Raji (cell line): Measurements from ENCODE around the gene SPTLC3.

Source experiments
- POLR2A ChIP-seq: IDR thresholded peaks from 2 replicates; pipeline ENCODE4 v1.6.1; 2011; ENCODE audit warnings: low read depth, low read length, control low read depth; ENCODE audit not compliant: insufficient read depth

SPTLC3 gene

GRCh38 chr20:12977328-12978125 lies 31.2 kb upstream of the SPTLC3 start:
- TF ChIP-seq POLR2A: no peak

- TF ChIP-seq POLR2A: no peak
These were observed 30.7 kb upstream of the SPTLC3 start for GRCh38 chr20:12978126-12978394.

- TF ChIP-seq POLR2A: no peak
These were observed 29.9 kb upstream of the SPTLC3 start for GRCh38 chr20:12978613-12979495.

GRCh38 chr20:12982098-12982497 lies 26.7 kb upstream of the SPTLC3 start:
- no peak for TF ChIP-seq POLR2A

GRCh38 chr20:12984069-12984765 lies 24.6 kb upstream of the SPTLC3 start:
- TF ChIP-seq POLR2A: no peak

- TF ChIP-seq POLR2A: no peak
These were observed 23.9 kb upstream of the SPTLC3 start for GRCh38 chr20:12984863-12985262.

GRCh38 chr20:12987261-12987660 lies 21.5 kb upstream of the SPTLC3 start:
- no peak for TF ChIP-seq POLR2A

- TF ChIP-seq POLR2A: no peak
These were observed 19.1 kb upstream of the SPTLC3 start for GRCh38 chr20:12989586-12990115.

- TF ChIP-seq POLR2A: no peak
These were observed 11.6 kb upstream of the SPTLC3 start for GRCh38 chr20:12997128-12997655.

GRCh38 chr20:12998046-12998445 lies 10.7 kb upstream of the SPTLC3 start:
- TF ChIP-seq POLR2A: no peak

GRCh38 chr20:12999201-12999600 lies 9.6 kb upstream of the SPTLC3 start:
- no peak for TF ChIP-seq POLR2A

- no peak for TF ChIP-seq POLR2A
These were observed 6.5 kb upstream of the SPTLC3 start for GRCh38 chr20:13002251-13002650.

GRCh38 chr20:13006825-13007224 lies 1.9 kb upstream of the SPTLC3 start:
- no peak for TF ChIP-seq POLR2A

- no peak for TF ChIP-seq POLR2A
These were observed 1.2 kb upstream of the SPTLC3 start for GRCh38 chr20:13007596-13007995.
